GM12873 (cell line): ENCODE results near the gene FREM2.

ENCODE experiments used
- TF ChIP-seq, protein P1 (sequence below): IDR thresholded peaks from 2 replicates; pipeline ENCODE4 v1.5.1; 2012; ENCODE audit warnings: low read depth, mild to moderate bottlenecking, moderate library complexity, low read length, control low read depth; ENCODE audit not compliant: insufficient read depth; ENCODE audit errors: missing control alignments

The FREM2 gene

DNA sequence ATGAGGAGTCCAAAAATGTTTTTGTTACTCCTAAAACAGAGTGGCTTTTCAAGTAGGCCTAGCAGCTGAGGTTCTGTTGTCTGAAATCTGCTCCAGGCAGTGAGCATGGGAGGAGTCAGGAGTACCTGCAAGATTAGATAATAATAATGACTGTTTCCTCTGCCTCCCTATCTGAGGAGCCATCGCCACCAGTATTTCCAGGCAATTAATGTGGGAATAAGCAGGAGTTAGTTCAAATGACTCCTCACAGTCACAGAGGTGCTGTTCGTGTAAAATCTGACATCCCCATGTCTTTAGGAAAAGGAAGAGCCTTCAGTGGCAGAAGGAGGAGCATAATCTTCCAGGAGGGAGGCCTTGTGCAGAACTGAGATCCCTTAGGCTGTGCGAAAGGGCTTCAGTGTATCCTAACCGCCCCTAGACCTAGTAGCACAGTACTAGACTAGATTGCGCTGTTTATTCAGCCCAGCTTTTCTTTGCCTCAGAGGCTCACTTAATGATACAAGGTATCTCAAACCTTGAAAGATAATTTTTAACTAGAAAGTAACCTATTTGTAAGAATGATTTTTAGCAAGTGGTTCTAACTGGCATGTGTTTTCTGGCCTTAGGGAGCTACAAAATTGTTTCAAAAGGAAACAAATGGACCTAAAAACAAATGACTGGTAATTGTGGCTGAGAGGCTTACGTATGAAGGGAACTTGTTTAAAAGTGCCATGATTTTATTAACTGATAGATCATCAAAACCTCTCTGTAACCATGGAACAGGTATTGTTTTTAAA lies 49.0 kb downstream of the FREM2 start:
- TF ChIP-seq, protein P1, sequence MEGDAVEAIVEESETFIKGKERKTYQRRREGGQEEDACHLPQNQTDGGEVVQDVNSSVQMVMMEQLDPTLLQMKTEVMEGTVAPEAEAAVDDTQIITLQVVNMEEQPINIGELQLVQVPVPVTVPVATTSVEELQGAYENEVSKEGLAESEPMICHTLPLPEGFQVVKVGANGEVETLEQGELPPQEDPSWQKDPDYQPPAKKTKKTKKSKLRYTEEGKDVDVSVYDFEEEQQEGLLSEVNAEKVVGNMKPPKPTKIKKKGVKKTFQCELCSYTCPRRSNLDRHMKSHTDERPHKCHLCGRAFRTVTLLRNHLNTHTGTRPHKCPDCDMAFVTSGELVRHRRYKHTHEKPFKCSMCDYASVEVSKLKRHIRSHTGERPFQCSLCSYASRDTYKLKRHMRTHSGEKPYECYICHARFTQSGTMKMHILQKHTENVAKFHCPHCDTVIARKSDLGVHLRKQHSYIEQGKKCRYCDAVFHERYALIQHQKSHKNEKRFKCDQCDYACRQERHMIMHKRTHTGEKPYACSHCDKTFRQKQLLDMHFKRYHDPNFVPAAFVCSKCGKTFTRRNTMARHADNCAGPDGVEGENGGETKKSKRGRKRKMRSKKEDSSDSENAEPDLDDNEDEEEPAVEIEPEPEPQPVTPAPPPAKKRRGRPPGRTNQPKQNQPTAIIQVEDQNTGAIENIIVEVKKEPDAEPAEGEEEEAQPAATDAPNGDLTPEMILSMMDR = no peak

DNA sequence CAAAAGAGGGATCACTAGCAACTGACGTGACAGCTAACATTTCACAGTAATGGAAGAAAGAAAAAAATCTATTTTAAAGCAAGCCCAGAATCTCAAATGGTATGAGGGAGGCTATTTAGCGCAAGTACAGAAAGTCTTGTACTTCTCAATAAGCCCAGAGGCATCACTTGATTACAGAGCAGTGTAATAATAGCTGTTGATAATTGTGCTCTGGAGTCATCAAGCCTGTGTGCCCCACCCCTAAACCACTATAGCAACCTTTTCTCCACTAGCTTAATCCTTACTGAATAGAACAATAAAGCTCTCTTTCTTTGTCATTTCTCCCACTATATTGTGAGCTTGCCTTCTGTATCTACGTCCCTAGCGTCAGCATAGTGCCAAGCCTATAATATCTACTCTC lies 56.6 kb downstream of the FREM2 start:
- TF ChIP-seq, protein P1 = no peak

DNA sequence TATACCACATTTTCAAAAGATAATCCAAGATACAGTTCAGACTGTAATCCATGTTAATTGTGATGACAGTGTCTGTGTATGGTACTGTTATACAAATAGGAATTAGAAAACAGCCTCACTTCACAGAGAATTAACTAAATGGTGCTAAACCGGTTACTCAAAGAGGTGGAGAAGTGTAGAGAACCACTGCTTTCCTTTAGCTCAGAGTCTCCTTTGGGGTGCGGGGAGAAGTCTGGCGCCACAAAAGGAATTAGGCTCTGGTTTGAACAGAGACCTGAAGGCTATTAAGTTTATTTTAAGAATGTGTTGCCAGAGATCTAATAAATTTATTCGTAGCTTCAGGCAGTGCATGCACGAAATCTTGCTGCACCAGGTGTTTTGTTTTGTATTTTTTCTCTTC lies 65.8 kb downstream of the FREM2 start:
- TF ChIP-seq, protein P1 = no peak

DNA sequence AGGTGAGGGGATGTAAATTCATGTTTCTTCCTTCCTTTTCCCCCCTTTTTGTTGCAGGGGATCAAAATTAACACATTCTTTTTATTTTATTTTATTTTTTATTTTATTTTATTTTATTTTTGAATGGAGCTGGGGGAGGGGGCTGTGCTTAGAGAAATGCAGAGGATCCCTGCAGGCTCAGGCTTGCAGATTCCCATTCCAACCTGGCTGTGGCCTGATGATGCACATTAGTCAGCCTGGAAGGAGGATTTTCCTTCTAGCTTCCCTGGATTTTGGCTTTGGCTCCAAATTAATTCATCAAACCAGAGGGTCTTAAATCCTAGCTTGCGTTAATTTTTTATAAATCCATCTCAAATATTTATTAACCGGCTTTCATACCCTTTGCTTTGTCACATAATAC lies 67.0 kb downstream of the FREM2 start:
- TF ChIP-seq, protein P1 = no peak

DNA sequence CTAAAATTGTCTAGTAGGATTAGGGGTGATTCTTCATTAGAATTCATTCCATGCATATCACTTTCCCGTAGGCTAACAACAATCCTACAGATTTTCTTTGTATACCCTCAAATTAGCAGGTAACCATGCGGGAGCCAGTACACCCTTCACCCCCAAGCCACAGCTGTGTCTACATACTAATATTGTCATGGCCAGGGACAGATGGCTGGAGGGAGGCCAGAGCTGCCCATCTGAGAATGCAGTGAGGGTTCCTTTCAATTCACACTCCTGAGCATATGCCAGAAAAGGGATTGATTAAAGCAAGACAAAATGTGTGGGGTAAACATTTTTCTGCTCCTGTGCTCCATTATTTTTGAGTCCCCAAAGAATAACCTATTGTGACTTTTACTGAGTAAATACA lies 68.9 kb downstream of the FREM2 start:
- TF ChIP-seq, protein P1 = no peak

DNA sequence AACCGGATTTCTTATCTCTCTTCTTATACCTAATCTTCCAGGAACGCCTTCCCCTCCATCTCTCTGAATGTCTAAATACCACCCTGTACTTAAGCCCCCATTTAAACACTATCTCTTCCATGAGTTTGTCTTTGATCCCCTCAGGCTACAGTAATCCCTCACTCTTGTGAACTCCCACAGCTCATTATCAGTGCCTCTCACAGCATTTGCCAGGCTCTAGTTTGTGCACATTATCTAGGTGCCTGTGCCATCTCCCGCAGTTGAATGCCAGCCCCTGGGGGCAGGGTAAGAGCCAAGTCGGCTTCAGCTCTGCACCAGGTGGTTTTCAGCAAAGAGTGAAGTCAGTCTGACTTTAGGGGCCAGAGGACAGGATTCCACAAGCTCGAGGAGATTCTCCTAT lies 71.4 kb downstream of the FREM2 start:
- TF ChIP-seq, protein P1 = no peak

DNA sequence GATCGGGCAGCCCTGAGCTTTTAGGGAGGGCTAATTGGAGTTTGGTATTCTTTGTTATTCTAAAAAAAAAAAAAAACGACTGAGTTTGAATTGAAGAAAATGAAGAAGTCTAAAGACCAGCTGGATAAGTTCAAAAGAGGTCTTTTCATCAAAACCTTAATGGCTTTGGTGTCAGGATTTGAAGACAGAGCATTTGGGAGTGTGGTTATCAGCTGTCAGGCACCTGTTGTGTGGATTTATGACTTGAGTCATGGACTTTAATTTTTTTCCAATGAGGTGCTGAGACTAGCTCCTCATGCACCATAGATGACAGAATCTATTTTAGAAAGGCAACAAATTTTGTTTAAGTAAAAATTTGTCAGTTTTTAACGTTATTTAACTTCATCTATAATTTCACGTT lies 72.5 kb downstream of the FREM2 start:
- TF ChIP-seq, protein P1 = no peak
